Activated CD4-positive, alpha-beta T cell treated with anti-CD3 and anti-CD28 coated beads for 36 hours (primary cell): ENCODE measurements around the gene DAB1. TPM values are rescaled to one million over a fixed set of nuclear protein-coding genes. Genes with fewer than 3 reads are reported as not detected.

Experiments
- ATAC-seq: fragments of 200-7000 bp; cut with Tn5 transposase; one replicate; pipeline ENCODE4 v1.10.0; 2021; ENCODE audit warnings: mild to moderate bottlenecking, moderate library complexity
- CTCF ChIA-PET: fragments of 350-600 bp; sonication (Branson Sonifier 250); formaldehyde crosslinking; loops from one replicate; lab custom pipeline; 2021; ENCODE audit warnings: antibody characterized with exemption; lab: Charles Lee
- POLR2A ChIA-PET: fragments of 350-600 bp; sonication (Branson Sonifier 250); formaldehyde crosslinking; loops from one replicate; lab custom pipeline; 2021; ENCODE audit warnings: antibody characterized with exemption, inconsistent platforms; lab: Charles Lee
- DNase-seq: peaks from one replicate; pipeline ENCODE4 v3.0.0-alpha.2; 2020
- H3K27ac Mint-ChIP-seq: one replicate; pipeline ENCODE4 v1.8.0; 2021; ENCODE audit warnings: mixed read lengths
- H3K27me3 Mint-ChIP-seq: one replicate; pipeline ENCODE4 v1.8.0; 2021; ENCODE audit warnings: mixed read lengths
- H3K36me3 Mint-ChIP-seq: one replicate; pipeline ENCODE4 v1.8.0; 2021; ENCODE audit warnings: low read depth, mixed read lengths
- H3K4me1 Mint-ChIP-seq: one replicate; pipeline ENCODE4 v1.8.0; 2021; ENCODE audit warnings: mixed read lengths
- H3K4me3 Mint-ChIP-seq: one replicate; pipeline ENCODE4 v1.8.0; 2021; ENCODE audit warnings: mild to moderate bottlenecking, moderate library complexity, mixed read lengths
- H3K9me3 Mint-ChIP-seq: one replicate; pipeline ENCODE4 v1.8.0; 2021; ENCODE audit warnings: low read depth, mixed read lengths
- intact Hi-C, 2 experiments: fragments of 100-400 bp; cut with DNase I in 1 of 2; cut with micrococcal nuclease in 1 of 2; formaldehyde crosslinking; loops; one replicate each; pipeline versions ENCODE4 v1.14.2 to v1.15.1; 2022 to 2024; cut with DNase I, micrococcal nuclease
- total RNA-seq, 2 experiments: library from RNA; stranded (reverse); gene quantifications; one replicate each; pipeline ENCODE4 v1.2.3, GENCODE V29; 2021

Gene DAB1
- total RNA-seq, 2 experiments from 2014 or later, result 0.11 TPM; not detected in 1

DNA sequence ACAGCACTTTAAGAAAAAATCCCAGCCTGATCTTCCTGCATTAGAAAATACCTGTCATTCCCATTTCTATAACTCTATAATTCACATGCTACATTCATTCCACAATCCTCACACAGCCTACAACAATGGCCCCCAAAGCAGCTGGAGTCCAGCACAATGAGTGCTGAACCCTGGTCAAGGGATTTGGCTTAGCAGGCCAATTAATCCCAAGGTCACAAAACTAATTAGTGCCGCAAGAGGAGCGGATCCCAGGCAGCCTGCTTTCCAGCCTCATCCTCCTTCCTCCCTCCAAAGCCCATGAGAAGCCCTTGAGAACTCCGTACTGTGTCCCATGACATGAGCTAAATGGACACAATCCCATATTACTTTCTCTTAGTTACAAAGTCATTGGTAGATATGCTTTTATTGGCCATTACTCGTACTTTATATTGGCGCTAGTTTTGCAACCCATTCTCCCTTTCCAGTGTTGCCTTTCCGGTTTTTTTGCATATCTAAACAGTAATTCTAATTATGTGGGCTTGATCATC lies 94.8 kb downstream of the DAB1 start:
- CTCF ChIA-PET, result interaction anchor here (0.7 kb wide), 1 partner anchor 8 kb away, joined by 3 read pairs; no protein-coding TSS in a partner anchor
- POLR2A ChIA-PET, result no interaction called here
- Mint-ChIP-seq H3K4me3 (no peak overlapping the region), H3K4me1 (no peaks in the 10 kb centered on the region), H3K36me3 (no peaks in the 10 kb centered on the region), H3K9me3 (peaks cover 8% of the 10 kb centered on the region), H3K27me3 (no peaks in the 10 kb centered on the region), H3K27ac (no peak overlapping the region)
- intact Hi-C loops, result no loop called here
- DNase-seq (no peak), ATAC-seq (no peak)

DNA sequence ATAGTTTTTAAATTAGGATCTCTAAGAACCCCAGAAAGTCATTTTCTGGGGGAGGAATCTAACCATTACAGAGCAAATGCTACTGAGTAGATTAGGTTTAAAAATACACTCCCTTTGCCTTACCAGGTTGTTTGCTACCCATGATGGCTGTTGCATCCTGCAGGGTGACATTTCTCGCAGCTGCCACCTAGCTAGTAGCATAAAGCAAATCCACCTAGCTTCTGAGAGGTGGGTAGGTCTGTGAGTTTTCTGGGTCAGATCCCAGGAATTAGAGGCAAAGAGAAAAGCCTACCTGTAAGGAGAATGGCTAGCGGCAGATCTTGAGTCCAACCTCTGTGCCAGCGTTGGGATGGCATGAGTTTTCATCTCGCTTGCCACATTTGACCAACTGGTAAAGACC lies 95.9 kb downstream of the DAB1 start:
- H3K4me1 Mint-ChIP-seq, result no peaks in the 10 kb centered on the region
- CTCF ChIA-PET, result no interaction called here
- no peak overlapping the region for H3K27ac Mint-ChIP-seq
- ATAC-seq (no peak), DNase-seq (no peak)
- POLR2A ChIA-PET, result no interaction called here
- no peaks in the 10 kb centered on the region for H3K27me3 Mint-ChIP-seq
- intact Hi-C loops, result no loop called here
- H3K4me3 Mint-ChIP-seq, result no peak overlapping the region
- peaks cover 7% of the 10 kb centered on the region for H3K9me3 Mint-ChIP-seq
- no peaks in the 10 kb centered on the region for H3K36me3 Mint-ChIP-seq

DNA sequence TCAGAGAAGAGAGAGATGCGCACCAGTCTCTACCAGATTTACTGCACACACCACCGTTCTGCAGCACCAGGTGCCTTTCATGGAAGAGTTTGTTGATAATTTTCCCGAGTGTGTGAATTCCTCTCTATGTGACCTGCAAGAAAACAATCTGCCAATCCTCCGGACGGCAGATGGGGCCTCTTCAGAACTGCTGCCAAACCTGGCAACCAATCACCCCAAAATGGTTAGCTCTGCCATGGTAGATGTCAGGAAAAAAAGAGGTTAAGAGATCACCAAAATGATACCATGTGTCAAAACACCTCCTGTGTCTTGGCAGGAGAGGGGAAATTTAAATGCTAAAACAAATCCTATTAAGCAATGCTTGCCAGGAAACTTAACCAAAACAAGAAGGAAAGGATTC lies 96.5 kb downstream of the DAB1 start:
- no peaks in the 10 kb centered on the region for H3K36me3 Mint-ChIP-seq
- ATAC-seq, result no peak
- no peak overlapping the region for H3K27ac Mint-ChIP-seq
- no peaks in the 10 kb centered on the region for H3K4me1 Mint-ChIP-seq
- H3K9me3 Mint-ChIP-seq, result peaks cover 5% of the 10 kb centered on the region
- intact Hi-C loops, result no loop called here
- CTCF ChIA-PET, result no interaction called here
- POLR2A ChIA-PET, result no interaction called here
- no peak overlapping the region for H3K4me3 Mint-ChIP-seq
- DNase-seq, result no peak
- no peaks in the 10 kb centered on the region for H3K27me3 Mint-ChIP-seq

DNA sequence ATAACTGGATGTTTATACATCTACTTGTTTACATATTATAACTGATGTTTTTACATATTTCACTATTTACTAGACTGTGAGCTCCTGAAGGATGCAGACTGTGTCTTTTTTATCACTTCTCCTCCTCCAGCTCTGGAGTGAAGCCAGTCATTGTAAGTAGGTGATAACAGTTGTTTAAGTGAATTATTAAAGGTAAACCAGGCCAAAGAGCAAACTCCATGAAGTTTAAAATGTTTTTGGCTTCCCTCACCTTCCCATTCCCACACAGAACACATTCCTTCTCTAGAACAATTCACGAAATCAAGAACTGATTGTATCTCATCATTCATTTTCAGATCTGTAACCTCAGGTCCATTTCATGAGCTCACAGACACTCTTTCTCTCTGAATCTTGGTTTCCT lies 98.3 kb downstream of the DAB1 start:
- no peaks in the 10 kb centered on the region for H3K27me3 Mint-ChIP-seq
- H3K36me3 Mint-ChIP-seq, result no peaks in the 10 kb centered on the region
- ATAC-seq (no peak), DNase-seq (no peak)
- ChIA-PET CTCF (no interaction called here), POLR2A (no interaction called here)
- H3K4me3 Mint-ChIP-seq, result no peak overlapping the region
- H3K4me1 Mint-ChIP-seq, result no peaks in the 10 kb centered on the region
- no peak overlapping the region for H3K27ac Mint-ChIP-seq
- H3K9me3 Mint-ChIP-seq, result no peaks in the 10 kb centered on the region
- intact Hi-C loops, result no loop called here

DNA sequence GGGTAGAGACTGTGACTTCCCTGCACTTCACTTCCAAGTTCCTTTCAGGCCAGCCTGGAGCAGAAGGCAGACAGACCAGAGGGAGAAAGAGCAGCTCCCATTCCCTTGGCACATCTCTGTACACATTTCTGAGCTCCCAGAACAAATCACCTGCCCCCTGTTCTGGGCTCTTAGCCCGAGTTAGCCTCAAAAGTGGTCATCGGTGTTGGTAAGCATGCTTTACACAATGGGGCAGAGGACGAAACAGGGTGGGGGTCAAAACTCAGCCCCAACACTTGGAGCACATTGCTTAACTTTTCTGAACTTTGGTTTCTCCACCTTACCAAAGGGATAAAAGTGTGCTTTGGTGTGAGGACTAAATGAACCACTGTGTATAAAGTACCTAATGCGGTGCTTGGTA lies 98.7 kb downstream of the DAB1 start:
- Mint-ChIP-seq H3K36me3 (no peaks in the 10 kb centered on the region), H3K27ac (no peak overlapping the region), H3K4me3 (no peak overlapping the region), H3K9me3 (no peaks in the 10 kb centered on the region), H3K4me1 (no peaks in the 10 kb centered on the region), H3K27me3 (no peaks in the 10 kb centered on the region)
- intact Hi-C loops, result no loop called here
- POLR2A ChIA-PET, result no interaction called here
- ATAC-seq, result no peak
- no peak for DNase-seq
- CTCF ChIA-PET, result no interaction called here

DNA sequence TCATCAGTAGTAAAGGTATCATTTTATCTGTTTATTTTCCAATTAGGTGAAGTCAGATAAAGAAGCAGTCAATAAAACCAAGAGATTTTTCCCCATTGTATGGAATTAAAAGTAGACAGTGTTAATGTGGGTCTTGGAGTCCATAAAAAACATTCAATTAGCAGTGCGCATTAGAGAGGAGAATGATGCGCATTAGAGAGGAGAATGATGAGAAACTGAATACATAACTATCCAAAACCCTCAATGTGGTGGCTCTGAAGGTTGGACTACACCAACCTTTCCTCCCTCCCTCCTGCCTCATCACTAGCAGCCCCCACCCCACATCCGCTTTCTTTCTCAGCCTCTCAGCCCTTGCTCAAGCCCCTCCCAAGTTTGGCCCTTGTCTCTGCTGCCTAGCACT lies 99.5 kb downstream of the DAB1 start:
- CTCF ChIA-PET, result no interaction called here
- no peaks in the 10 kb centered on the region for H3K27me3 Mint-ChIP-seq
- H3K4me1 Mint-ChIP-seq, result no peaks in the 10 kb centered on the region

DNA sequence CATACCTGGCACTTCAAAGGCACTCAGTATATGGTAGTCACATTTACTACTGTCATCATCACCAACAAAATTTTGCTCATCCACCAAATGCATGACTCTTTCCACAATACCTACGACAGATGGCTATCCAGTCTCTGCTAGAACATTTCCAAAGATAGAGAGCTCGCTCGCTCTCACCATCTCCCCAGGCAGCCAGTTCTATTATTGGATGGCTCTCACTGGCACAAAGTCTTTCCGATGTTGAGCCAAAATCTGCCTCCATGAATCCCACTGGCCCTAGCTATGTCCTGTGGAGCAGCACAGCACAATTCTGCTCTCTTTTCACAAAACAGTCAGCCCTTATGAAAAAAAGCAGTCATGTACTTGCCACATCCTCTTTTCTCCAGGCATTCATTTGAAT lies 102.1 kb downstream of the DAB1 start:
- no peak for ATAC-seq
- intact Hi-C loops, result no loop called here
- no peaks in the 10 kb centered on the region for H3K4me1 Mint-ChIP-seq
- no peak for DNase-seq
- POLR2A ChIA-PET, result no interaction called here
- H3K27me3 Mint-ChIP-seq, result no peaks in the 10 kb centered on the region
- H3K36me3 Mint-ChIP-seq, result no peaks in the 10 kb centered on the region
- H3K9me3 Mint-ChIP-seq, result peaks cover 2% of the 10 kb centered on the region
- no peak overlapping the region for H3K27ac Mint-ChIP-seq
- H3K4me3 Mint-ChIP-seq, result no peak overlapping the region
- CTCF ChIA-PET, result no interaction called here

More for the DNA sequence above, 99.5 kb downstream of the DAB1 start:
- no peaks in the 10 kb centered on the region for H3K36me3 Mint-ChIP-seq
- DNase-seq (no peak), ATAC-seq (no peak)
- H3K9me3 Mint-ChIP-seq, result no peaks in the 10 kb centered on the region
- no peak overlapping the region for H3K27ac Mint-ChIP-seq
- intact Hi-C loops, result no loop called here
- H3K4me3 Mint-ChIP-seq, result no peak overlapping the region
- POLR2A ChIA-PET, result no interaction called here

DNA sequence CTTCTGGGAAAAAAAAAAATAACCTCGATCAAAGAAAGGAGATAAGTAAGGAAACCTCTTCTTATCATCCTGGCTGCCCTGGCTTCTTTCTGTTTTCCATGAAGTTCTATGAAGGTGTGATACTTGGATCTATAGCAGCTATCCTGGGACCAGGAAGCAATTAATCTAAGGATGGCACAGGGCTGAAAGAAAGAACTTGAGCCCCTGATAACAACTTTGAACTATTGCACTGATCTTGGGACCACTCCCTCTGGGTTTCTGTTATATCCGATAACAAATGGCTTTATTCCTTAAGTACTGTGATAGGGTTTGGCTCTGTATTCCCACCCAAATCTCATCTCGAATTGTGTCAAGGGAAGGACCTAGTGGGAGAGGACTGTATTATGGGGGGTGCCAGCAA lies 104.1 kb downstream of the DAB1 start:
- POLR2A ChIA-PET, result no interaction called here
- Mint-ChIP-seq H3K4me1 (no peaks in the 10 kb centered on the region), H3K27ac (no peak overlapping the region), H3K27me3 (no peaks in the 10 kb centered on the region), H3K4me3 (no peak overlapping the region), H3K36me3 (no peaks in the 10 kb centered on the region), H3K9me3 (peaks cover 2% of the 10 kb centered on the region)
- CTCF ChIA-PET, result no interaction called here
- no peak for ATAC-seq
- DNase-seq, result no peak
- intact Hi-C loops, result no loop called here

DNA sequence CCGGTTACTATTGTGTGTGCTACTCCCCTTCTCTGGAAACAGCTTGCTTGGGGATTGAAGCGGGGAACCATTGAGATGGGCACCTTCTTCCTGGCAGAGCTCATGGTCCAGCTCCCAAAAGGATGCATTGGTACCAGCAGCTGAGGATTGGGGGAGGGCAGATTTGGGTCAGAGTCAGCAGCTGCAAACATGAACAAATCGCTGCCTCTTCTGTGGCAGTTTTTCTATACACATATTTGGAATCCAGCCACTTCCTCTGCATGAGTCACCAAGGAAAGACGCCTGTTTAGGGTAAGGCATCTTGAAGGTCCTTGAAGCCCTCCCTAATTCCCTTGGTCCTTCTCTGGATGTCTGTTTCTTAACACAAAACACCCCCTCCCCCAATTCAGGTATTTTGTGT lies 104.7 kb downstream of the DAB1 start:
- ChIA-PET POLR2A (no interaction called here), CTCF (no interaction called here)
- ATAC-seq (no peak), DNase-seq (no peak)
- H3K9me3 Mint-ChIP-seq, result peaks cover 2% of the 10 kb centered on the region
- no peak overlapping the region for H3K27ac Mint-ChIP-seq
- intact Hi-C loops, result no loop called here
- H3K4me1 Mint-ChIP-seq, result no peaks in the 10 kb centered on the region
- H3K4me3 Mint-ChIP-seq, result no peak overlapping the region
- H3K36me3 Mint-ChIP-seq, result no peaks in the 10 kb centered on the region
- no peaks in the 10 kb centered on the region for H3K27me3 Mint-ChIP-seq

DNA sequence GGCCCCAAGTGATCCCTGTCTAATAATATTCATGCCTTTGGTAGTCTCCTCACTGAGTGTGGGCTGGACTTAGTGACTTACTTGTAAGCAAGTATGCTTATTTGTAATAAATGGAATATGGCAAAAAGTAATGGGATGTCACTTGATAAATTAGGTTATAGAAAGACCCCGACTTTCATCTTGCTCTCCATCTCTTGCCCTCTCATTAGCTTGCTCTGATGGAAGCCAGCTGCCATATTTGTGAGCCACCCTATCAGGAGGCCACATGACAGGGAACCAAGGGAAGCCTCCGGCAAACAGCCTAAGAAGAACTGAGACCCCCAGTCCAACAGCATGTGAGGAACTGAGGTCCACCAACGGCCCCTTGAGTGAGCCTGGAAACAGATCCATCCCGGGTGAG lies 107.0 kb downstream of the DAB1 start:
- ATAC-seq (no peak), DNase-seq (no peak)
- intact Hi-C loops, result no loop called here
- no peaks in the 10 kb centered on the region for H3K36me3 Mint-ChIP-seq
- H3K27me3 Mint-ChIP-seq, result no peaks in the 10 kb centered on the region
- H3K4me3 Mint-ChIP-seq, result no peak overlapping the region
- H3K4me1 Mint-ChIP-seq, result no peaks in the 10 kb centered on the region
- peaks cover 2% of the 10 kb centered on the region for H3K9me3 Mint-ChIP-seq
- ChIA-PET POLR2A (no interaction called here), CTCF (no interaction called here)
- no peak overlapping the region for H3K27ac Mint-ChIP-seq

DNA sequence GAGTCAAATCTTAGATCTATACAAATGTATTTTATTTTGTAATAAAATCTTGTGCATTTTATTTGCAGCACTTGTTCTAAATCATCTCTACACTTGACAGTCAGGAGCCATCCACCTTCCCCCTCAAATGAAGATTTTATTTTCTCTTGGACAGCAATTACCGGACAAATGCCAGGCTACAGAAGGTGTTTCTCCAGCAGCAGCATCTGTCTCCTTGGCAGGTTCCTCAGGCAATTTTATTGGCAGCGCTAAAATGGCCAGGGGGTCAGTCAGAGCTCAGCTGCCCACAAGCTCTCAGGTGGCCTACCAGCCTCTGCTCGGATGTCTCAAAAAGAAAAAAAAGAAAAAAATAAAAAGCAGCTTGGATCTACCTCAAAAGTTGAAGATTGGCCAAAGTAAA lies 107.6 kb downstream of the DAB1 start:
- H3K4me3 Mint-ChIP-seq, result no peak overlapping the region
- intact Hi-C loops, result no loop called here
- DNase-seq (no peak), ATAC-seq (no peak)
- no peaks in the 10 kb centered on the region for H3K4me1 Mint-ChIP-seq
- no peaks in the 10 kb centered on the region for H3K27me3 Mint-ChIP-seq
- CTCF ChIA-PET, result no interaction called here
- H3K9me3 Mint-ChIP-seq, result peaks cover 2% of the 10 kb centered on the region
- POLR2A ChIA-PET, result no interaction called here
- no peak overlapping the region for H3K27ac Mint-ChIP-seq
- no peaks in the 10 kb centered on the region for H3K36me3 Mint-ChIP-seq

DNA sequence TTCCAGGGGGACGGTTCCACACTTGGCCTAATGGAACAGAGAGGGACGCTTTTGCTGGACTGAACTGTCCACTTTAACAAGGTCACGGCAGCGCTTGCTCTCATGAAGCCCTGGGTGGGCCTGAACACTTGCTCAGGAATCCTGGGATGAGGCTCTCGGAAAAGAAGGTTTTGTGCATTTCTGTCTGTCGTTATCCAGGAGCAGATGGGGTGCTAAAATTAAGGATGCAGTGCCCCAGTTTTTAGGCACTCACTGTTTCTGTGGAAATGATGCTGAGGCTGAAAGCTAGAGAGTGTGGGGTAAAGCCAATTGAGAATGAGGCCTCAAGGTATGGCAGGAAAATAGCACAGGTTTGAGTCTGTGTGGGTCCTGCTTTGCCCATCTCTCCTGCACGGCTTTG lies 111.0 kb downstream of the DAB1 start:
- Mint-ChIP-seq H3K27me3 (peaks cover 1% of the 10 kb centered on the region), H3K4me1 (peaks cover 4% of the 10 kb centered on the region), H3K4me3 (no peak overlapping the region), H3K36me3 (no peaks in the 10 kb centered on the region), H3K27ac (no peak overlapping the region), H3K9me3 (peaks cover under 1% of the 10 kb centered on the region)
- ChIA-PET CTCF (no interaction called here), POLR2A (no interaction called here)
- no peak for ATAC-seq
- intact Hi-C loops, result no loop called here
- DNase-seq, result no peak

DNA sequence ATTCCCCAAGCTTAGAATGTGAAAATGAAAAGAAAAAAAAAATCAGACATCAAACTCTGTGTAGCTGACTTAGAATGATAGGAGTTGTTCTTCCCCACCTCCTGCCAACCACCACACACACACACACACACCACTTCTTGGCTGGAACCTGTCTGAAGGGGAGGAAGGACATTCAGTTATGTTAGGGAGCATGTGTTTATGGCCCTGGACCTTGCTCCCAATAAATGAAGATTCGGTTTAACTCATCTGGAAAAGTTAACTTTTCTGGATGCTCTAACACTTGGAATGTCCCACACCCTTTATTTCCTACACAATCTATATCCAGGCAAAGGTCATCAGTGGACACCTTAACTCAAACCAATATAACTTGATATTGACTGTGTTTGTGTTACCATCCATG lies 112.4 kb downstream of the DAB1 start:
- no peak overlapping the region for H3K4me3 Mint-ChIP-seq
- ATAC-seq (no peak), DNase-seq (no peak)
- CTCF ChIA-PET, result no interaction called here
- H3K4me1 Mint-ChIP-seq, result peaks cover 16% of the 10 kb centered on the region
- peaks cover 1% of the 10 kb centered on the region for H3K27me3 Mint-ChIP-seq
- POLR2A ChIA-PET, result no interaction called here
- H3K9me3 Mint-ChIP-seq, result peaks cover 8% of the 10 kb centered on the region
- H3K36me3 Mint-ChIP-seq, result no peaks in the 10 kb centered on the region
- intact Hi-C loops, result no loop called here
- H3K27ac Mint-ChIP-seq, result no peak overlapping the region
